ENCODE data around the gene AKNAD1.

The AKNAD1 gene

DNA sequence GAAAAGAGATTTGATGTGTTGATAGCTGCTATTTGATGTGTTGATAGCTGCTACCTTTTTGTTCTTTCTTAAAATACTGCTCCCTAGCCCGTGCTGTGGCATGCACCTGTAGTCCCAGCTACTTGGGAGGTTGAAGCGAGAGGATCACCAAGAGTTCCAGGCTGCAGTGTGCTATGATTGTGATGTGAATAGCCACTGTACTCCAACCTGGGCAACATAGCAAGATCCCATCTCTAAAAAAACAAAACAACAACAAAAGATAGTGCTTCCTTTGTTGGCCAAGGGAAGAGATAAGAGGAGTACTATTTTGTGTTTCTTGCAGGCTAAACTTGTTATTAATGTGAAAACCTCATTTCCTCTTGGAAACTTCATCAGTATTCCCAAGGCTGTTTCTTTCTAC is 25.9 kb upstream of the AKNAD1 start:
- Histone ChIP-seq H3K9me3 (ENCODE audit: insufficient read depth, low read depth, low read length) (no peaks in the 10 kb centered on the region), H3F3A (ENCODE audit: low read depth) (no peaks in the 10 kb centered on the region; the same call in 1 of the 2 replicates), H3K27me3 (ENCODE audit: insufficient read depth, low read length, poor library complexity, severe bottlenecking) (no peaks in the 10 kb centered on the region), H3K36me3 (ENCODE audit: insufficient read depth, low read length) (no peaks in the 10 kb centered on the region), H3K4me1 (ENCODE audit: insufficient read depth, low read length, poor library complexity, severe bottlenecking) (peaks cover 18% of the 10 kb centered on the region), H2AFZ (ENCODE audit: low read length) (no peak overlapping the region), H3K9ac (ENCODE audit: low read depth, low read length, poor library complexity, severe bottlenecking) (no peak overlapping the region), H3K79me2 (ENCODE audit: insufficient read depth, low read length) (peaks cover 54% of the 10 kb centered on the region), H4K20me1 (ENCODE audit: insufficient read depth, low read length, poor library complexity, severe bottlenecking) (no peaks in the 10 kb centered on the region), H3K9me2 (replicated peaks; ENCODE audit: low read depth, low read length) (no peaks in the 10 kb centered on the region), H3K4me2 (ENCODE audit: low read depth, low read length, poor library complexity, severe bottlenecking) (peak overlapping the region; percentile 43), H3K4me3 (ENCODE audit: low read length, poor library complexity, severe bottlenecking) (no peak overlapping the region)
- TF ChIP-seq CTCF (conservative IDR thresholded peaks at IDR 0.05; ENCODE audit: low read length): no peak
- no peak for TF ChIP-seq EZH2phosphoT487 (IDR thresholded peaks at IDR 0.05; ENCODE audit: borderline replicate concordance)

GRCh38 chr1:108881369-108881768 is 24.5 kb upstream of the AKNAD1 start:
- Histone ChIP-seq H3K36me3 (ENCODE audit: insufficient read depth, low read length) (no peaks in the 10 kb centered on the region), H3K9me2 (replicated peaks; ENCODE audit: low read depth, low read length) (no peaks in the 10 kb centered on the region), H3F3A (ENCODE audit: low read depth) (no peaks in the 10 kb centered on the region; the same call in 1 of the 2 replicates), H3K4me1 (ENCODE audit: insufficient read depth, low read length, poor library complexity, severe bottlenecking) (peaks cover 18% of the 10 kb centered on the region), H3K4me3 (ENCODE audit: low read length, poor library complexity, severe bottlenecking) (peak overlapping the region; percentile 1), H3K79me2 (ENCODE audit: insufficient read depth, low read length) (peaks cover 60% of the 10 kb centered on the region), H4K20me1 (ENCODE audit: insufficient read depth, low read length, poor library complexity, severe bottlenecking) (no peaks in the 10 kb centered on the region), H3K9me3 (ENCODE audit: insufficient read depth, low read depth, low read length) (no peaks in the 10 kb centered on the region), H2AFZ (ENCODE audit: low read length) (no peak overlapping the region), H3K9ac (ENCODE audit: low read depth, low read length, poor library complexity, severe bottlenecking) (no peak overlapping the region), H3K4me2 (ENCODE audit: low read depth, low read length, poor library complexity, severe bottlenecking) (peak overlapping the region; percentile 67), H3K27me3 (ENCODE audit: insufficient read depth, low read length, poor library complexity, severe bottlenecking) (peaks cover 6% of the 10 kb centered on the region)
- TF ChIP-seq CTCF (conservative IDR thresholded peaks at IDR 0.05; ENCODE audit: low read length): no peak
- TF ChIP-seq EZH2phosphoT487 (IDR thresholded peaks at IDR 0.05; ENCODE audit: borderline replicate concordance): no peak

DNA sequence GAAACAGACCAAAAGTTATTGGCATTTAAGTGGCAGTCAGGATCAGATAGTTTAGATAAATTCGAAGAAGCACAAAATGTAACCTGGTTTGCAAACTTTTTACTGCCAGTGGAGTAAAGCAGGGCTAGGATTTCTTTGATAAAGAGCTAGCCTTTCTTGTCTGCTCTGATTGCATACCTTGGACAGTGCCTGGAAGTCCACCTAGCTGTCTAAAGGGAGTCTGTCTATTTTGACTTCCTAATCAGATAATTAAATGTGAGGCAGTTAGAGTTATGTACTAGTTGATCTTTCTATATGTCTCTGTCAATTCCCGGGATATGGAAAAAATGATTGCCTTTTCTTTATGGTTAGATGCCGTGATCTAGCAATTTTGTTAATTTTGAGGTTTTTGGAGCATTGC is 24.0 kb upstream of the AKNAD1 start:
- no peak overlapping the region for H3K9ac ChIP-seq (ENCODE audit: low read depth, low read length, poor library complexity, severe bottlenecking)
- no peaks in the 10 kb centered on the region for H3K9me3 ChIP-seq (ENCODE audit: insufficient read depth, low read depth, low read length)
- H2AFZ ChIP-seq (ENCODE audit: low read length): no peak overlapping the region
- peak overlapping the region; percentile 1 for H3K4me3 ChIP-seq (ENCODE audit: low read length, poor library complexity, severe bottlenecking)
- no peaks in the 10 kb centered on the region; the same call in 1 of the 2 replicates for H3F3A ChIP-seq (ENCODE audit: low read depth)
- peaks cover 6% of the 10 kb centered on the region for H3K27me3 ChIP-seq (ENCODE audit: insufficient read depth, low read length, poor library complexity, severe bottlenecking)
- H3K79me2 ChIP-seq (ENCODE audit: insufficient read depth, low read length): peaks cover 58% of the 10 kb centered on the region
- TF ChIP-seq EZH2phosphoT487 (IDR thresholded peaks at IDR 0.05; ENCODE audit: borderline replicate concordance) (no peak), CTCF (conservative IDR thresholded peaks at IDR 0.05; ENCODE audit: low read length) (no peak)
- H3K9me2 ChIP-seq (replicated peaks; ENCODE audit: low read depth, low read length): no peaks in the 10 kb centered on the region
- H3K4me1 ChIP-seq (ENCODE audit: insufficient read depth, low read length, poor library complexity, severe bottlenecking): peaks cover 18% of the 10 kb centered on the region
- no peaks in the 10 kb centered on the region for H3K36me3 ChIP-seq (ENCODE audit: insufficient read depth, low read length)
- peak overlapping the region; percentile 67 for H3K4me2 ChIP-seq (ENCODE audit: low read depth, low read length, poor library complexity, severe bottlenecking)
- no peaks in the 10 kb centered on the region for H4K20me1 ChIP-seq (ENCODE audit: insufficient read depth, low read length, poor library complexity, severe bottlenecking)
